GM23248 (cell line): ENCODE results near the gene ITGAL. TPM values are rescaled to one million over a fixed set of nuclear protein-coding genes. Genes with fewer than 3 reads are reported as not detected.

Experiments used
- DNase-seq: peaks from one replicate; pipeline ENCODE4 v3.0.0-alpha.2; 2015
- H2AFZ ChIP-seq: fragments of 200-600 bp; sonication (generic); 2 replicates; pipeline ENCODE4 v1.6.1; 2016; ENCODE audit warnings: antibody characterized with exemption
- H3F3A ChIP-seq: fragments of 200-600 bp; sonication (generic); 2 replicates; pipeline ENCODE4 v1.6.1; 2016; ENCODE audit warnings: mild to moderate bottlenecking, antibody characterized with exemption, mixed run types; ENCODE audit not compliant: insufficient read depth
- H3K27ac ChIP-seq: fragments of 200-600 bp; sonication (generic); 2 replicates; pipeline ENCODE4 v1.5.1; 2016; ENCODE audit warnings: mild to moderate bottlenecking
- H3K27me3 ChIP-seq: fragments of 200-600 bp; sonication (generic); replicated peaks from 2 replicates; pipeline ENCODE4 v1.6.1; 2016; ENCODE audit warnings: mild to moderate bottlenecking; ENCODE audit not compliant: insufficient read depth
- H3K36me3 ChIP-seq: fragments of 200-600 bp; sonication (generic); 2 replicates; pipeline ENCODE4 v1.6.1; 2016; ENCODE audit warnings: low read depth, mild to moderate bottlenecking
- H3K4me1 ChIP-seq: fragments of 200-600 bp; sonication (generic); 2 replicates; pipeline ENCODE4 v1.6.1; 2016; ENCODE audit warnings: mild to moderate bottlenecking; ENCODE audit not compliant: insufficient read depth
- H3K4me2 ChIP-seq: fragments of 200-600 bp; sonication (generic); one replicate; pipeline ENCODE4 v1.6.1; 2016; ENCODE audit warnings: mild to moderate bottlenecking; ENCODE audit not compliant: unreplicated experiment
- H3K4me3 ChIP-seq: fragments of 200-600 bp; sonication (generic); 2 replicates; pipeline ENCODE4 v1.5.1; 2016; ENCODE audit warnings: mild to moderate bottlenecking
- H3K79me2 ChIP-seq: fragments of 200-600 bp; sonication (generic); 2 replicates; pipeline ENCODE4 v1.6.1; 2016; ENCODE audit warnings: mild to moderate bottlenecking; ENCODE audit not compliant: insufficient read depth
- H3K9ac ChIP-seq: fragments of 200-600 bp; sonication (generic); 2 replicates; pipeline ENCODE4 v1.6.1; 2016; ENCODE audit warnings: mild to moderate bottlenecking
- H3K9me2 ChIP-seq: fragments of 200-600 bp; sonication (generic); 2 replicates; pipeline ENCODE4 v1.6.1; 2016; ENCODE audit warnings: mixed run types, mild to moderate bottlenecking, moderate library complexity; ENCODE audit not compliant: insufficient read depth
- H3K9me3 ChIP-seq: fragments of 200-600 bp; sonication (generic); one replicate; pipeline ENCODE4 v1.6.1; 2017; ENCODE audit warnings: low read depth
- H4K20me1 ChIP-seq: fragments of 200-600 bp; sonication (generic); 2 replicates; pipeline ENCODE4 v1.6.0; 2016; ENCODE audit not compliant: insufficient read depth
- EZH2 ChIP-seq: fragments of 200-600 bp; sonication (generic); IDR thresholded peaks from 2 replicates; pipeline ENCODE4 v1.6.1; 2018; ENCODE audit warnings: antibody characterized with exemption, mild to moderate bottlenecking; ENCODE audit not compliant: insufficient read depth, poor library complexity, severe bottlenecking
- EZH2phosphoT487 ChIP-seq: fragments of 200-600 bp; sonication (generic); IDR thresholded peaks from 2 replicates; pipeline ENCODE4 v1.6.1; 2018; ENCODE audit warnings: antibody characterized with exemption, moderate library complexity, mild to moderate bottlenecking, low read depth; ENCODE audit not compliant: insufficient read depth
- WGBS, 2 experiments: methylation state at CpG; one replicate each; pipeline ENCODE4 v1.1.6; 2015 to 2017; ENCODE audit warnings: low lambda C conversion rate in 2 of 2, low coverage in 1 of 2; ENCODE audit errors: missing lambda C conversion rate in 2 of 2; 5-methylcytosine and 5-hydroxymethylcytosine counted together
- in situ Hi-C: fragments of 300-500 bp; cut with MboI; formaldehyde crosslinking; loops from 2 replicates; pipeline ENCODE4 v1.15.0; 2020
- polyA plus RNA-seq: library from polyadenylated mRNA; unstranded; fragments of >200 nt; fragmentation: Nextera tagmentation; extraction: Ambion mirVana; gene quantifications from 2 replicates; pipeline ENCODE4 v1.2.1, GENCODE V29; 2016
- total RNA-seq: library from RNA; depleted of rRNA; stranded (reverse); fragments of >200 nt; shearing (Covaris generic); gene quantifications from 2 replicates; pipeline ENCODE4 v1.2.3, GENCODE V29; 2014

ITGAL gene
- total and polyA plus RNA-seq, 2 experiments from 2014 or later: 0.65 TPM; not detected in 1

DNA sequence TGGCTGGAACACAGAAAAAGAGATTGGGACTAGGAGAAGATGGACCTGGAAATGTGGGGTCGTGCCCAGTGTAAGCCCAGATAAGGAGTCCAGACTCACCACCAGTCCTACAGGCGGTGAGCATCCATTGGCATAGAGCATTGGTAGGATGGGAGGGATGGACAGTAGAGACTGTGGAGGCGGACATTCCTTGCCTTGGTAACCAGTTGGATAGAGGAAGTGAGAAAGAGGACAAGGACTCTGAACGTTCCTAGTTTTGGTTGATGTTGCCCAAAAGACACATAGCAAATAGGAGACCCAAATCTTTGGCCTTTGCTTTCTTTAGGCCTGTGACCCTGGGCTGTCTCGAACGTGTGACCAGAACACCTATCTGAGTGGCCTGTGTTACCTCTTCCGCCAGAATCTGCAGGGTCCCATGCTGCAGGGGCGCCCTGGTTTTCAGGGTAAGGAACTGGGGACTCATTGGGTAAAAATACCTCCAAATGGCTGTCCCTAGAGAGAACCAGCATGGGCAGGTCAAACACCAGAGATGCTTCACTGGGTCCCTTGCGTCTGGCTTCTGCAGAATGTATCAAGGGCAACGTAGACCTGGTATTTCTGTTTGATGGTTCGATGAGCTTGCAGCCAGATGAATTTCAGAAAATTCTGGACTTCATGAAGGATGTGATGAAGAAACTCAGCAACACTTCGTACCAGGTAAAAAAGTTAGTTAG, 6.4 kb downstream of the ITGAL start:
- 61 to 63% methylated on average over 12 of the region's 12 CpGs for WGBS, 2 experiments
- Histone ChIP-seq H2AFZ (no peak overlapping the region), H3K4me1 (no peaks in the 10 kb centered on the region), H3K79me2 (no peaks in the 10 kb centered on the region), H3F3A (no peaks in the 10 kb centered on the region), H3K36me3 (no peaks in the 10 kb centered on the region), H4K20me1 (no peaks in the 10 kb centered on the region), H3K9me3 (no peaks in the 10 kb centered on the region), H3K4me2 (no peak overlapping the region), H3K4me3 (no peak overlapping the region), H3K9me2 (no peaks in the 10 kb centered on the region), H3K9ac (no peak overlapping the region), H3K27ac (no peak overlapping the region), H3K27me3 (peaks cover 36% of the 10 kb centered on the region)
- no peak for TF ChIP-seq EZH2
- no peak for TF ChIP-seq EZH2phosphoT487
- in situ Hi-C loops: no loop called here
- DNase-seq: no peak

GRCh38 chr16:30481381-30481780, 8.8 kb downstream of the ITGAL start:
- Histone ChIP-seq H4K20me1 (no peaks in the 10 kb centered on the region), H3K9me3 (no peaks in the 10 kb centered on the region), H3K27ac (no peak overlapping the region), H3K4me3 (no peak overlapping the region), H3F3A (no peaks in the 10 kb centered on the region), H3K27me3 (peaks cover 14% of the 10 kb centered on the region), H3K4me2 (no peak overlapping the region), H3K9ac (no peak overlapping the region), H3K36me3 (no peaks in the 10 kb centered on the region), H3K4me1 (no peaks in the 10 kb centered on the region), H3K79me2 (no peaks in the 10 kb centered on the region), H3K9me2 (no peaks in the 10 kb centered on the region), H2AFZ (no peak overlapping the region)
- no peak for TF ChIP-seq EZH2
- TF ChIP-seq EZH2phosphoT487: no peak
- in situ Hi-C loops: no loop called here
- 48 to 53% methylated on average over 5 of the region's 5 CpGs for WGBS, 2 experiments
- DNase-seq: no peak

- Histone ChIP-seq H3K4me3 (no peak overlapping the region), H3K9me3 (no peaks in the 10 kb centered on the region), H3K4me1 (no peaks in the 10 kb centered on the region), H3K27ac (no peak overlapping the region), H2AFZ (no peak overlapping the region), H3K36me3 (no peaks in the 10 kb centered on the region), H4K20me1 (no peaks in the 10 kb centered on the region), H3K27me3 (peaks cover 5% of the 10 kb centered on the region; the same call in 1 of the 2 replicates), H3K9ac (no peak overlapping the region), H3F3A (no peaks in the 10 kb centered on the region), H3K4me2 (no peak overlapping the region), H3K9me2 (no peaks in the 10 kb centered on the region), H3K79me2 (no peaks in the 10 kb centered on the region)
- peak; percentile 37 for DNase-seq
- TF ChIP-seq EZH2 (no peak), EZH2phosphoT487 (no peak)
- 72 to 85% methylated on average over 3 of the region's 3 CpGs for WGBS, 2 experiments
- in situ Hi-C loops: no loop called here
These were observed 9.8 kb downstream of the ITGAL start for GRCh38 chr16:30482366-30482765.

DNA sequence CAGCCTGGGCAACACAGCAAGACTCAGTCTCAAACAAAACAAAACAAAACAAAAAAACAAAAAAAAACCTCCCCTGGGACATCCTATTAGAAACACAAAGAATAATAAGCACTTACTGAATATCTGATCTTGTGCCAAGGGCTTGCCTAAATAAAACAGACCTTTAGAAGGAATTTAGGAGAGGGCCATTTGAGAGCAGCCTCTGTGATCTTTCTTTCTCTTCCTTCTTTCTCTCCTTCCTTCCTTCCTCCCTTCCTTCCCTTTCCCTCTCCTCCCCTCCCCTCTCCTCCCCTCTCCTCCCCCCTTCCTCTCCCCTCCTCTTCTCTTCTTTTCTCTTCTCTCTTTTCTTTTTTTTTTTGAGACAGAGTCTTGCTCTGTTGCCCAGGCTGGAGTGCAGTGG, 12.3 kb downstream of the ITGAL start:
- no peak for DNase-seq
- in situ Hi-C loops: no loop called here
- TF ChIP-seq EZH2 (no peak), EZH2phosphoT487 (no peak)

More for the DNA sequence above, 12.3 kb downstream of the ITGAL start:
- Histone ChIP-seq H3K9me2 (no peaks in the 10 kb centered on the region), H3K4me1 (no peaks in the 10 kb centered on the region), H3K36me3 (no peaks in the 10 kb centered on the region), H4K20me1 (no peaks in the 10 kb centered on the region), H3K27me3 (peaks cover 4% of the 10 kb centered on the region; the same call in 1 of the 2 replicates), H3K9me3 (no peaks in the 10 kb centered on the region), H3K4me3 (no peak overlapping the region), H3K9ac (no peak overlapping the region), H3K79me2 (no peaks in the 10 kb centered on the region), H3K4me2 (no peak overlapping the region), H3F3A (no peaks in the 10 kb centered on the region), H2AFZ (no peak overlapping the region), H3K27ac (no peak overlapping the region)
